NCI-H2196 (cell line): ENCODE data around the gene RASA2.
"Not testable (repeated sequence)": the region's sequence is repeated elsewhere in the genome, so short reads cannot be mapped to it uniquely, and the experiment has no call there.

Experiments used
- DNase-seq: peaks from one replicate; lab custom pipeline; 2025; ENCODE audit not compliant: unreplicated experiment; lab: John Stamatoyannopoulos, UW

RASA2 gene

DNA sequence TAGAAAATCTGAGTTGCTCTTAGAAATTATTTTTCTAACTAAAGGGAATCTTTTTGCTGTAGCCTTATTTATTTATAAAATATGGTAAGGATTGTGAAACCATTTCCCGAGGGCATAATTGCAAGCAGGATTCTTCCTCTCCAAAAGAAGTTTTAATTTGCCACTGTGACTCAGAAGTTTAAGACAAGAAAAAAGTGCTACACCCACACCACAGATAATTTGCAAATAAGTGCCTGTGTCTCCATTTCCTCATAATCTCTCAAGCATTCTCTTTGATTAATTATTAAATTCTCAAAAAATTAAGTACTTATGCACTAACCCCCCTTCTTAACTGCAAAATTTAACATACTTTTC lies 43.6 kb downstream of the RASA2 start:
- DNase-seq = no peak

DNA sequence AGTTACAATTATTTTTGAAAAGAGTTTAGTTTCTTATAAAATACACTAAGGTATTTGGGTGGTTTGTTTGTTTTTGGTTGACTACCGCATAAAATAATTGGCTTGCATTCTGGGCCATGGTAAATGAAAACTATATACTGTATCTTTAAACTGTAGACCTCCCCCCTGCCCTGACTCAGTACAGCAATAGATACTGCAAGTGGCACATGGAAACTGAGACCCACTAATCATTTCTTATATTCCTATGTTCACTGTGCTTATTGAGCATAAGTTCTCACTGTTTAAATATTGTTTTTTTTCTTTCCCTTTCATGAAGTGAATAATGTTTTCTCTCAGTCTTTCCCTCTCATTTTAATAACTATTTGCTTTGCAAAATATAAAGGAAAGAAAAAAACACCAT lies 45.8 kb downstream of the RASA2 start:
- no peak for DNase-seq

DNA sequence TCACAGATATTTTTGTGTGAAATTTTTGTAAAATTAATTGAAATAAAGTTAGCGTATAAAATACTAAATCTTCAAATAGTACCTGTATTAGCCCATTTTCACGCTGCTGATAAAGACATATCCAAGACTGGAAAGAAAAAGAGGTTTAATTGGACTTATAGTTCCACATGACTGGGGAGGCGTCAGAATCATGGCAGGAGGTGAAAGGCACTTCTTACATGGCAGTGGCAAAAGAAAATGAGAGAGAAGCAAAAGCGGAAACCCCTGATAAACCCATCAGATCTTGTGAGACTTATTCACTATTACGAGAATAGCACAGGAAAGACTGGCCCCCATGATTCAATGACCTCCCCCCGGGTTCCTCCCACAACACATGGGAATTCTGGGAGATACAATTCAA lies 49.2 kb downstream of the RASA2 start:
- not testable (repeated sequence) for DNase-seq

DNA sequence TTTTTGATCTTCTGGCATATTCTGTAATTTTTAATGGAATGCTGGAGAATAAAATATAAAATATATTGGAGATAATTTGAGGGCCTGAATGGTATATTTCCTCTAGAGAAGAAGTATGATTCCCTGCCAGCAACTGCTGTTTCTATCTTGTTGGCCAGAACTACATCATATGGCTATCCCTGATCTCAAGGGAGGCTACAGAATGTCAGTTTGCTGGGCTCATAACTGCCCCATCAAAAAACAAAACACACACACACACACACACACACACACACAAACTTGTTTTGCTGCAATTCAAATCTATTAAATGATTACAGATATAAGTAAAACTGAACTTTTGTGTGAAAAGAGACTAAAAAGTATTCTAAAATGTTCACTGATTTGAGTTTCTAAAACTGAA lies 51.0 kb downstream of the RASA2 start:
- no peak for DNase-seq

DNA sequence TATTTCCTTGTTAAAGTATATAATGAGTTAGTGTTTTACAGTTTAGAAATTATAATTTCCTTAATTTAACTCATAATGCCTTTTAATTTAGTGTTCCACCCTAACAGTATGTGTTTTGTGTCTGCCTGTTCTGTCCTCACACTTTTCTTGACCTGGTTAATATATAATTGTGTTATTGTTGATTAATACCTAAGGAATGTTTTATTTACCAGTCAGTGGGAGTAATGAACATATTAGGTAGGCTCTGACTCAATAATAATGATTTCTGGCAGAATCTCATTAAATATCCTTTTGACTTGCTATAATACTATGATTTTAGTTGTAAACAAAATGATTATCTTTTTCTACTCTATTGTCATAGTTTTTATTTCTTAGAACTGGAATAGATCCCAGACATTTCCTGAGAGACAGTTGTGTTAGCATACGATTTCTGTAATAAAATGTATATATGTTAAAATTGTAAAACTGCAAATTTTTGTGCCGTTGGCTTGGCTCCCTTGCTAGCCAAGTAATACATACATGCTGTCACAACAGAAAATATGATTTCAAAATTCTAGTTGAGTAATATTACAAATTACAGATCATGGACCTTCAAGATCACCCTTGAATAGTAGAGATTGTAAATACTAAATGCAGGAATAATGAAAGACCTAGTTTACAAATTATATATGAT lies 51.9 kb downstream of the RASA2 start:
- DNase-seq = no peak

DNA sequence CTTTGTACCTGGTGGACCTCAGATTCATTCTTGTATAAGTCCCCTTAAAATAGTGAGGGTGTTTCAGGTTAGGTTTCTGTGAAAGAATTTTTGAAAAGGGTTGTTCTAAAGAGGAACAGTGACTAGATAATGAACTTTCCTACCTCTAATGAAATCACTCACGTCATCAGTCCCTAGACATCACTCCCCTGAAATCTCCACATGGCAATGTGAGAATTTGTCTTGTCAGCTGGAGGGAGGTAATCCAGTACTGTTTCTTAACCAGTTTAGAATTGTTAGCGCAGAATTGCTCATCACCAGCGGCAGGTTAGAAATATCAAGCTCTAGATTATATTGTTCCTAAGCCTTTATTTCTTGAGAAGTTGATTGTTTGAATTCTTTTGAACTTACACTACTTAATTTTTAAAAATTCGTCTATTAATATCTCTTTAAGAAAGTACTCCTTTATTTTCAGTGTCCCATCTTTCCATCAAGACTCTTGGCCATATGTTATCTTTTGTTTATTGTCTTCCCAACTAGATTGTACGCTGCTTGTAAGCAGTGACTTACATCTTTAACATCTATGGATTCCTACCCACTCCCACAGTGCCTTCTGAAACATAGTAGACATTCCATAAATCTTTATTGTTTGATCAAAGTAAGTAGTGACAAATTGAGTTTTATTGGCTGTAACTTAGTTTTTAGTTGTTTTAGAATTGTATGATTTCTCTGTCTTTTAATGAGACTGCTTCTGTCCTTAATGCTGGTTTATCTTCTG lies 52.8 kb downstream of the RASA2 start:
- no peak for DNase-seq

DNA sequence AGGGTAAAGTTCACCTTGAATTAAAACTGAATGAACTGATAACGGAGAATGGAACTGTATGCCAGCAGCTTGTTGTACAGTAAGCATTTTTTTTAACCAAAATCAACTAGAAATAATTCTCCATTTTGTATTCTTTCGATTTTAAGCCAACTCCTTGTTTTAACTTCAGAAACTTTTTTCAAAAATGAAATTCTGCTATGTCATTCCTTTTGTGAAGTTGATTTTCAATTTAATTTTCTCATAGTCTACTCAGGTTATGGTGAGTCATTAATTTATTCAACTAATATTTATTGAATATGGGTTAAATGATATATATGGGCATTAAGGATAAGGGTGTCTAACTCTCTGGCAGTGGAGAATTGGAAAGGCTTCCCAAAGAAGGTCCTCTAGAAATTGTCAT lies 53.7 kb downstream of the RASA2 start:
- DNase-seq = no peak

DNA sequence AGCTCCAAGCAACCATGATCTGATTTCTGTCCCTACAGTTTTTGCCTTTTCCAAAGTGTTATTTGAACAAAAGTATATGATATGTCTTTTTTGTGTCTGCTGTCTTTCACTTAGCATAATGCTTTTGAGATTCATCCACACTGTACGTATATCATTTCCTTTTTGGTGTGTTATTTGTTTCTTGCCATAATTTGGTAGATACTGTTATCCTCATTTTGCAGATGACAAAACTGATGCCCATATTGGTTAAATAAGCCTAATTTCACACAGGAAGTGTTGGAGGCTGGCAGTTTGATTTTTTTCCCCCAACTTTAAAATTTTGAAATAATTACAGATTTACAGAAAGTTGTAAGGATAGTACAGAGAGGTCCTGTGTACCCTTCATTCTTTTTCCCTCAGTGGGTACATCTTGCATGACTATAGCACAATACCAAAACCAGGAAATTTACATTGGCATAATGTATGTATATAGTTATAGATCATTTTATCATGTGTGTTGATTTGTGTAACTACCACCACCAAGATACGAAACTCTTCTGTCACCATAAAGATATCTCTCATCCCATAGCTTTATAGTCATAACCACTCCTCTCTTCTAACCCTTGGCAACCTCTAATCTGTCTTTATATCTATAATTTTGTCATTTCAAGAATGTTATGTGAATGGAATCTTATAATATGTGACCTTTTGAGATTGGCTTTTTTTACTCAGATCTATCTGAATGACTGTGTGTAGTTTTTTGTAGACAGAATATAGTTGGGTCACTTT lies 55.6 kb downstream of the RASA2 start:
- DNase-seq = no peak

DNA sequence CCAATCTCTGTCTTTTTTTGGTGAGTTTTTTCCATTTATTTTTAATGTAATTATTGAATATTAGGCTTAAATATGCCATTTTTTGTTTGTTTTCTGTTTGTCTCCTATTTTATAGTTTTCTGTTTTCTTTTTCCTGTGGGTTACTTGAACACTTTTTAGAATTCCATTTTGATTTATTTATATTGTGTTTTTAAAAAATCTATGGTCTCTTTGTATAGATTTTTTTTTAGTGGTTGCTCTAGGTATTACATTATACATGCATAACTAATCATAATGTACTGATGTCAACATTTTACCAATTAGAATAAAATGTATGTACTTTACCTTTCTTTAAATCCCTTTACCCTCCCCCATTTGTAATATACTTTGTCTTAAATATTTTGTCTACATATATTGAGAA lies 56.2 kb downstream of the RASA2 start:
- DNase-seq = no peak

DNA sequence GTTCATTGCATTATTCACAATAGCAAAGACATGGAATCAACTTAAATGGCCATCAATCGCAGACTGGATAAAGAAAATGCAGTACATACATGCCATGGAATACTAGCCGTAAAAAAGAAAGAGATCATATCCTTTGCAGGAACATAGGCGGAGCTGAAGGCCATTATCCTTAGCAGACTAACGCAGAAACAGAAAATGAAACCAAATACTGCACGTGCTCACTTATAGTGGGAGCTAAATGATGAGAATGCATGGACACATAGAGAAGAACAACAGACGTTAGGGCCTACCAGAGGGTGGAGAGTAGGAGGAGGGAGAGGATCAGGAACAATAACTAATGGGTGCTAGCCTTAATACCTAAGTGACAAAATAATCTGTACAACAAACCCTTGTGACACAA lies 57.9 kb downstream of the RASA2 start:
- no peak for DNase-seq

DNA sequence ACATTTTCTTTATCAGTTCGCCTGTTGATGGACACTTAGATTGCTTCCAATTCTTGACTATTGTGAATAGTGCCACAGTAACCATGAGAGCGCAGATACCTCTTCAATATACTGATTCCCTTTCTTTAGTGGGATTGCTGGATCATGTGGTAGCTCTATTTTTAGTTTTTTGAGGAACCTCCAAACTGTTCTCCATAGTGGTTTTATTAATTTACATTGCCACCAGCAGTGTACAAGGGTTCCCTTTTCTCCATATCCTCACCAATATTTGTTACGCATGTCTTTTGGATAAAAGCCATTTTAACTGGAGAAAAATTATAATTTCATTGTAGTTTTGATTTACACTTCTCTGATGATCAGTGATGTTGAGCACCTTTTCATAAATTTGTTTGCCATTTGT lies 59.3 kb downstream of the RASA2 start:
- DNase-seq = no peak

DNA sequence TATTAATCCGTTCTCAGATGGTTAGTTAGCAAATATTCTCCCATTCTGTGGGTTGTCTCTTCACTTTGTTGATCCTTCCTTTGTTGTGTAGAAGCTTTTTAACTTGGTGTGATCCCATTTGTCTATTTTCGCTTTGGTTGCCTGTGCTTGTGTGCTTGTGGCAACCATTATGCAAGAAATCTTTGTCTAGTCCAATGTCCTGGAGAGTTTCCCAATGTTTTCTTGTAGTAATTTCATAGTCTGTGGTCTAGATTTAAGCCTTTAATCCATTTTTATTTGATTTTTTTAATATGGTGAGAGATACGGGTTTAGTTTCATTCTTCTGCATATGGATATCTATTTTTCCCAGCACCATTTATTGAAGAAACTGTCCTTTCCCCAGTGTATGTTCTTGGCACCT lies 59.8 kb downstream of the RASA2 start:
- DNase-seq = no peak

DNA sequence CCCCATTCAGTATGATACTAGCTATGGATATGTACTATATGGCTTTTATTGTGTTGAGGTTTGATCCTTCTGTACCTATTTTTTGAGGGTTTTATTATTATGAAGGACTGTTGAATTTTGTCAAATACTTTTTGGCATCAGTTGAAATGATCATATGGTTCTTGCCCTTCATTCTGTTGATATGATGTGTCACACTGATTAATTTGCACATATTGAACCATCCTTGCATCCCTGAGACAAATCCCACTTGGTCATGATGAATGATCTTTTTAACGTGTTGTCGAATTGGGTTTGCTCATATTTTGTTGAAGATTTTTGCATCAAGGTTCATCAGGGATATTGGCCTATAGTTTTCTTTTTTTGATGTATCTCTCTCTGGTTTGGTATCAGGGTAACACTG lies 61.0 kb downstream of the RASA2 start:
- DNase-seq = no peak

DNA sequence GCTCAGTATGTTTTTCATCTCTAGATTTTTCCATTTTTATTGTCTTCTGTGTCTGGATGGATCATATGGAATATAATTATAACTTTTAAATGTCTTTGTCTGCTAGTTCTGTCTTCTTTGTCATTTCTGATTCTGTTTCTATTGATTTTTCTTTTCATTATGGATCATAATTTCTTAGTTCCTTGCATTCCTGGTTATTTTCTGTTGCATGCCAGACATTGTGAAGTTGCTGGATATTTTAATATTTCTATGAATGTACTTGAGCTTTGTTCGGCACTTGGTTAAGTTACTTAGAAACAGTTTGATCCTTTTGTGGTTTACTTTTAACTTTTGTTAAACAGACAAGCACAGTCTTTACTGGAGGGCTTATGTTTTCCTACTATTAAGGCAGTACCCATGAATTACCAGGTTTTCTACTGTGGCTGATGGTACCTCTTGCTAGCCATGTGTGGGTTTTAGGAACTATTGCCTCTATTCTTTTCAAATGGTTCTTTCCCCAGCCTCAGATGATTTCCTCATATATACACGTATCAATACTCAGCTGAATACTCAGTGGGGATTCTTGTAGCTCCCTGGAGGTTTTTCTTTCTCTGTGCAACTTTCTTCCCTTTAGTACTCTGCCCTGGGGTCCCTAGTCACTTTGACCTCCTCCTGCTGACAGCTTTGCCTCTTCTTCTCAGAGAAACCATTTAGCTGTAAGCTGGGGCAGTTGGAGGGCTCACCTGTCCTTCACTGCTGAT lies 64.3 kb downstream of the RASA2 start:
- no peak for DNase-seq

DNA sequence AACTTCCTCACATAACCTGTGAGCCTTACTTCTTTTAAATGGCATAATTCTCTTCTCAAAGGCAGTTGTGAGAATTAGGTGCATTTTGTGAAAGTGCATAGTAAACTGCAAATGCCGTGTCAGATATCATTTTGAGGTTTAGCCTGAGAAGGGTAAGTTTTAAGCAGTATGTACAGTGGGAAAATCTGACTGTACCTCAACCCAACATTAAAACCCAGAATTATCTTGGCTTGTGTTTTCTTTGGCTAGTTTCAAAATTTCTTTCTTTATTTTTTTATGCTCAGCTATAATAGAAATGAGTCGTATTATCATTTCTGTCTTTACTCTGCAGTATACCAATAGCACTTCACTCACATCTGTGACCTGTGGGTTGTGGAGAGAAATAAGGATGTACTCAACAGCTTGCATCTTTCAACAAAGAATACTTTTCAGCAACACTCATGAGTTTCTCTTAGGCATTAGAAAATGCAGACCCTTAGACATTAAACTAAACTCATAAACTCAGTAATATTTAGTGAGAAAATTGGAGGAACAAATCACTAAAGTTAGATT lies 65.7 kb downstream of the RASA2 start:
- no peak for DNase-seq

DNA sequence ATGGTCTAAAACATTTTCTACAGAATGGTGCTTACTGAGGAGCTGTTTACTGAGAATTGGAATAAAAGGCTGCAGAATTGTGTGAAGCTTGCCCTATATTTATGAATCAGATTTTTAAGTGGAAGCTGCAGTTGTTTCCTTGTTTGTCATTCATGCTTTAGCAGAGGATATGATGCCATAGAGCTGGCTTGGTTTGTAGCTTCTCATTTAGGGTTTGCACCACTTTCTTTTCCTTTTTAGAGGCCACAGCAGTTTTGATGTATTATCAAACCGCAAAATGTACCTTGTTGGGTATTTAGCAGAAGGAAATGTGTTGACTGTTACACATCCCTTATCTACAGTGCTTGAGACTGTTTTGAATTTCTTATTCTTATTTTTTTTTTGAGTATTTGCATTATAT lies 66.2 kb downstream of the RASA2 start:
- DNase-seq = no peak

DNA sequence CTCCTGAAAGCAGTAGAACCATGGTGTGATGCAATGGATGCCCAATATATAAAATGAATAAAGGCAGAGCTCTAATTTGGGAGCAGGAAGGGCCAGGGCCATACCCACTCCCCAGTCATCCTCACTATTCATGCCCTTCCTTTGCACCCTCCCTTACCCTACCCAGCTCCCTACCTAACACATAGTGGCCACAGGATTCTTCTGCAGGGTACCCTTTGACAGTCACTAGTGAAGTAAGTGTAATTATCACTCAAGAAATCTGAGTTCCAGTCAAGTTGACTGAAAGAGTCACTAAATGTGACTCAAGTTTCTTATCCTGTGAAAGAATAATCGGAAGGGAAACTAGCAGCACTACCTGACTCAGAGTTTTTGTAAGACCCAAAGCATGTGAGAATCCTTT lies 69.2 kb downstream of the RASA2 start:
- no peak for DNase-seq

DNA sequence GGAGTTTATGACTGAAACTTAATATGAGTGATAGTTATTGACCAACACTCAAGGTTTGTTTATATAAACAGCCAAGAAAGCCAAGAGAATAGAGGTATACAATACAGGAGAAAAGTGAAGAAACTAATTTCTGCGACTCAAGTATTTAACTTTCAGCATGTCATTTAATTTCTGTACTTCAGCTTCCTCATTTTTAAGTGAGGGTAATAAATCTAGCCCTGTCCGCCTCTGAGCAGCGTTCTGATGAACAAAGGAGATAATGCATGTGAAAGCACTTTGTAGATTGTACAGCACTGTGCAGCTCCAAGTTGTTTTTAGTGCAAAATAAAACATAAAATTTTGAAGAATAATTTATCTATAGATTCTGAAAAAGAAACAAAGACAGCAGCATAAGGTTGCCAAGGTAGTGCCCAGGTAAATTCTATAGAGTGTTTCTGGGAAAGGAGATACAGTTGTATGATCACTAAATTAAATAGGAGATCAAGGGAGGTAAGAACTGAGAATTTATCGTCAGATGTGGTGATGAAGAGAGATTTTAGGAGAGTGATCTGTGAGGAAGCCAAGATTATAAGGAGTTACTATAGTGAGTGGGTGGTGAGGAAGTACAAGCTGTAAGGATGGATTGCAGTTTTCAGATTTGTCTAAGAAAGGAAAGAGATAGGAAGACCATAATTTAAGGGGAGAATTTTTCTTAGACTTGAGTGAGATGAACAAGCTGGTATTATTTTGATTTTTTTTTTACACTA lies 71.3 kb downstream of the RASA2 start:
- DNase-seq = no peak

DNA sequence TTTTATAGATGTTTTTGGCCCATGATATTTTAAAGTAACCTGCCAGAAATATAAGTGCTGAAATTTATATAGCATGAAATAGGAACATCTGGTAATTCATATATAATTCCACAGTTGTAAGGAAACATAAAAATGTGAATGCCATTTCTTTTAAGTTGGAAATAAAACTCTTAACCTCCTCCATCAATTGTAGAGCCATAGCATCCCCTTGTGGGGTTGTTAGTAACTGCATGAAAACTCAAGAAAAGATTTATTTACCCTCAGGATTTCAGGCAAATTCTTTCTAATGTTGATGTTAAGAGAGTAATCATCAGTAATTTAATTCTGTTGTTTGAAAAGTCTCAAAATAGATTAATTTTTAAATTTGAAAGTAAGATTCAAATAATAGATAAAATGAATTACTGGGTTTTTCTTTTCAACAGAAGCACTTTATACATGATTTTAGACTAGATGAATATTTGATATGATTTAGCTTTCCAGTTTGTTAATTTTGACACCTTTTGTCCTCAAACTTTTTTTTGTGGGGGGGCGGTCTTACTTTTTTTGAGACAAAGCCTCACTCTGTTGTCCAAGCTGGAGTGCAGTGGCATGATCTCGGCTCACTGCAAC lies 74.7 kb downstream of the RASA2 start:
- DNase-seq = peak; percentile 63

DNA sequence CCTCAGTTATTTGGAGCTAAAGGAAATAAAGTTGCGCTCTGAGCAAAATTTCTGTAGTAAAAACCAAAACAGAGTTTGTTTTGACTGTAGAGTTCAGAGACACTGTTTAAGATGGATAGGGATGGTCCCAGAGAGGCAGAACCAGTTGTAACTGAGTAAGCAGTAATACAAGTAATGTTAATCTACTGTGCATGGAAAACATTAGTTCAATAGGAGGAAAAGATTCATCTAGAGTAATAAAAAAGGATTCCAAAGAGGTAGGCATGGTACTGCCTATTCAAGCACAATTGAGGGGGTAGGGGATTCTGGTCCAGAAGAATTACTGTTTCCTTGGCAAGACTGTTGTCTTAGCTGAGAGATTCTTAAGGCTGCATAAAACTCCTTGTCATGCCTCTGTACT lies 77.4 kb downstream of the RASA2 start:
- DNase-seq = no peak
